GM21515 (cell line): Measurements from ENCODE around the gene BBS12.

Experiments
- ATAC-seq: cut with Tn5 transposase; IDR thresholded peaks from one replicate; pipeline ENCODE4 v1.9.1; 2021; ENCODE audit not compliant: unreplicated experiment

The BBS12 gene

DNA sequence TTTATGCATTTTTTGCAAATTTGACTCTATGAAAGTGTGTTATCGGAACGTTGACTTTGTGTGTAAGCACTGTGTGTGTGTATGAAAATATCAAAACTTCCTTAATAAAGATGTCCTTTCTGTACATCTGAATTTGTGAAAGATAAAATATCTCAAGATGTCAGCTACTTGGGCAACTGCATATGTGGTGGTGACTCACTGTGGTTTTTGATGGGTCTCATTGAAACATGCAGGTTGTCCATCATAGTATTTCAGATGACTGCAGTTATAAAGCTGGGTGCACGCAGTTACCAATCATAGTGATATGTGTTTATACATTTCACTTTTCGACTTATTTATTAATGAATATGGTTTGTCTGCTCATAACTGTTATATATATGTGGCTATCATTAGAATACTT lies 19.7 kb upstream of the BBS12 start:
- ATAC-seq = no peak

DNA sequence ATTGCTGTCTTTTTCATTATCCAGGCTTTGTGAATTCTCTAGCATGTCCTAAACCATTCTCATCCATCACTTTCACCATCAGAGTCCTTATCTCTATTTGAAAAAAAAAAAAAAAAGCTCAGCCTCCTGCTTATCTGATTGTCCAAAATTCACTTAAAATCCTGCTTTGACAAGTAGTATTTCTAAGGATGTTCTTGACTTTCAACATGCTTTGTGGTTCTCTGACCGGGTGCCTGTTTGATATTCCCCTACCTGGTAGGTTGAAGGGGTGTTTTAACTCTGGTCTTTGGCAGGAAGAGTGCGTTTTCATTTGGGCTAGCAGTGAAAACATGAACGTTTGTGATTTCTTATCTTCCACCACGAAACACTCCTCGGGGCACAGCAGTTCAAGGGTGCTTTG lies 17.3 kb upstream of the BBS12 start:
- ATAC-seq = no peak

DNA sequence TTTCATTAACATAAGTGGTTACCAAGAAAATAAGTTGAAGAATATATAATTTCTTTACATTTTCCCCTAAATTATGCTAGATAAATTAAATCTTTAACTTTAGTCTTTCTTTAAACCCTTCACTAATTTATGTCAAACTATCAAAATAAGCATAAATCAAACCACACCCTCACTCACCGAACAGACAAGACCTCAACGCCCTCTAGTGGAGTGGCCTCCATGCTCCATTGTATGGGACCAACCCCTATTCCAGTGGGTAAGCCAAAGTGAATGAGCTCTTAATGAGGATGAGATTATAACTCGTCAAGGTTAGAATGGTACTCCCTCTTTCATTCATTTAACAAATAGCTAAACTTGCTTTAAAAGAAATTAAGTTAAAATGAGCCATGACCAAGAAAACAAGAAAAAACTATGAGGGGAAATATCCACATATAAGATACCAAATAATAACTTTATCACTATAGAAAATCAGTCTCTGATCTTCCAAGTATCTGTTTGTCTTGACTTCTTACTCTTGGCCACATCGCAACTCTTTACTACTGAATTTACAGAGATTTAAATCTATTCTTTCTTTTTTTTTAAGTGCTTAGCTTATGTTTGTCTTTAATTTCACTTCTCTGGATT lies 15.6 kb upstream of the BBS12 start:
- ATAC-seq = peak; percentile 85

DNA sequence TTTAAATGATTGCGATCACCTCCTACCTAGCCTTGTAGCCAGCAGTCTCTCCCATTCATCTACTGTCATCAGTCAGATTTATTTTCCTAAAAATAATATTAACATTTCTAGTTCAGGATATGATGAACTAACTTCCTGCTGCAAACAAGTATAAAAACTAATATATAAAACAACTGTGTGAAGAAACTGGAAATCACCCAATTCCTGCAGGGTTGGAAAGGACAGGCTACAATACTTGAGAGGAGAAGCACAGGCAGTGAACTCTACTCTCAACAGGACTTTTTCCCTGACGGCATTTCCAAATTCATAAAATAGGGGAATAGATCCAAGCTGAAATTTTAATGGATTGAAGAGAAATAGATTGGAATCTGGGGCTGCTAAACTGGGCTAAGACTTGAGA lies 14.2 kb upstream of the BBS12 start:
- ATAC-seq = no peak

DNA sequence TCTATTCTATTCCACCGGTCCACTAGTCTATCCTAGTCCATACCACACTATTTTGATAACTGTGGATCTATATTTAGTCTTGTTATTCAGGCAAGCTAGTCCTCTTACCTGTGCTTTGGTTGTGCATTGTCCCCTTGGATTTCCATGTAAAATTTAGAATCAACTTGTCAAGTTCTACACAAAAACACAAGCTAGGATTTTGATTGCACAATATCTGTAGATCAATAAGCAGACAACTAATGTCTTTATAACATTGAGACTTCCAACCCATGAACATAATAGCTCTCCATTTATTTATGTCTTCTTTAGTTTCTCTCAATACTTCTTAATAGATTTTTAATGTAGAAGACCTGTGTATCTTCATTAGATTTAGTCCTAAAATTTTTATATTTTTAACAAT lies 10.2 kb upstream of the BBS12 start:
- ATAC-seq = no peak

DNA sequence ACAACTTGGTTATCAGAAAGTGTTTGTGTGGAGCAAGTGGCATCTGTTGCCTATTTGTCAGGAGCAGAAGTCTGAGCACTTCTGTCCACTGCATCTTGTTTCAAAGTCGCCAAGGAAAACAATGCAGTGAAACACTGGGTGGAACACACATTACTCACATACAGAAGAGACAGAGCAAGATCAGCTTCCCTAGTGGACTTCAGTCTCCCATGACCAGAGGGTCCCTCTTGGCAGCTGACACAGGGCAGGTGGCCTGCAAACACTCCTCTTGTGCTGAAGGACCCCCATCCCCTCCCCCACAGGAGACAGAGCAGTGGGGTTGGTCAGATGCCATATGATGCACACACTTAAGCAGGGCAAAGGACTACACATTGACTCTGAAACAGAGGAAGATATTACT lies 3.6 kb upstream of the BBS12 start:
- no peak for ATAC-seq

DNA sequence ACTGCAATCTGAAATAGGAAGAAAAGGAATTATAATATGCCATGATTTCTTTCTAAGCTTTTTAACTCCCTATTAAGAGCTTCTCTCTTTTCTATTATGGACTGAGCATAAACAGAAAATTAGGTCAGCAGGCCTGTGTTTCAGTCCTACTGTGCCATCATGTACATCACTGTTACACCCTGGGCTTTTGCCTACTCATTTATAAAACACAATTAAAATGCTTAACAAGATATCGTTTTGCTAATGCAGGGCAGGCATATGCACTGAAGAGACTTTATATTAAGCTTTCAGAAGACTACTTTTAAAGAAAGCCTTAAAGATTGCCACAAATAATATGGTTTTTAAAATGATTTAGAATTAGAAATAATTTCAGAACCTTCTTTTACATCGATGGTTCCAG lies 828 bp upstream of the BBS12 start:
- no peak for ATAC-seq

DNA sequence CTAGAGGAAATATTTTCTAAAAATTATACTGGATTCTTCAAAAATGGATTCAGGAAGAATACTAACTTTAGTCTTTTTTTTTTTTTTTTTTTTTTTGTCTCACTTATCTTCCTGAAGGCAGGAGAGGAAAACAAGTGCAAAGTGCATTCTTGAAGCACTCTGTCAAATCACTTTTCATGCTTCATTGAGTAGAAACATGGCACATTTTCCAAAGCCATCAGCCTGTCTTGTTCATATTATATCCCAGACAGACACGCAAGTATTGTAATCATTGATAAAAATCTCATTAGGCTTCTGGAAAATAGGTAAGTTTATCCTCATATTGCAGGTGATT lies 1.2 kb downstream of the BBS12 start:
- ATAC-seq = no peak

DNA sequence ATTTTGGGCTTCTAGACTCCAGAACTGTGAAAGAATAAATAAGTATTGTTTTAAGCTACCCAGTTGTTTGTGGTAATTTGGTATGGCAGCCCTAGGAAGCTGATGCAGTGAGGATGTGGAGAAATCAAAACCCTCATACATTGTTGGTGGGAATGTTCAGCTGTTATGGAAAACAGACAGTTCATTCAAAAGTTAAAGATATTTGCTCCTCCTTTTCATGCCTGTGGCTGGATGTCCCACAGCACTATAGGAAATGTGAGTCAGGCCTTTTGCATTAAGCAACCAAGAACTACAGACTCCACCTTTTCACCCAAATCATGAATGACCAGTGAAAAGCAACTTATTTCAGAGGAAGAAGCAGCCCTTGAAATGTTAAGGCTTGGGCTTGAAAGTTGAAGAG lies 6.7 kb downstream of the BBS12 start:
- no peak for ATAC-seq

DNA sequence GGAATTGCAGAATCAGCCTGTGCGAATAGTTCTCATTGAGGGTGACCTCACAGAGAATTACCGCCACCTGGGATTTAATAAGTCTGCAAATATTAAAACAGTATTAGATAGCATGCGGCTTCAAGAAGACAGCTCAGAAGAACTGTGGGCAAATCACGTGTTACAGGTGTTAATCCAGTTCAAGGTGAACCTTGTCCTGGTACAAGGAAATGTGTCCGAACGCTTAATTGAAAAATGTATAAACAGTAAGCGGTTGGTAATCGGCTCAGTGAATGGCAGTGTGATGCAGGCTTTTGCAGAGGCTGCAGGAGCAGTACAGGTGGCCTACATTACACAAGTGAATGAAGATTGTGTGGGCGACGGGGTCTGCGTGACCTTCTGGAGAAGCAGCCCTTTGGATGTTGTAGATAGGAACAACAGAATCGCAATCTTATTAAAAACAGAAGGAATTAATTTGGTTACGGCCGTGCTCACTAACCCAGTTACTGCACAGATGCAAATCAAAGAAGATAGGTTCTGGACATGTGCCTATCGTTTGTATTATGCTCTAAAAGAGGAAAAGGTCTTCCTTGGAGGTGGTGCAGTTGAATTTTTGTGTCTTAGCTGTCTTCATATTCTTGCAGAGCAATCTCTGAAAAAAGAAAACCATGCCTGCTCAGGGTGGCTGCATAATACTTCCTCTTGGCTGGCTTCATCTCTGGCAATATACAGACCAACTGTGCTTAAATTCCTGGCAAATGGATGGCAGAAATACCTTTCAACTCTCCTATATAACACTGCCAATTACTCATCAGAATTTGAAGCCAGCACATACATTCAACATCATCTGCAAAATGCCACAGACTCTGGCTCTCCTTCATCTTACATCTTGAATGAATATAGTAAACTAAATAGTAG lies 10.7 kb downstream of the BBS12 start:
- ATAC-seq = no peak

DNA sequence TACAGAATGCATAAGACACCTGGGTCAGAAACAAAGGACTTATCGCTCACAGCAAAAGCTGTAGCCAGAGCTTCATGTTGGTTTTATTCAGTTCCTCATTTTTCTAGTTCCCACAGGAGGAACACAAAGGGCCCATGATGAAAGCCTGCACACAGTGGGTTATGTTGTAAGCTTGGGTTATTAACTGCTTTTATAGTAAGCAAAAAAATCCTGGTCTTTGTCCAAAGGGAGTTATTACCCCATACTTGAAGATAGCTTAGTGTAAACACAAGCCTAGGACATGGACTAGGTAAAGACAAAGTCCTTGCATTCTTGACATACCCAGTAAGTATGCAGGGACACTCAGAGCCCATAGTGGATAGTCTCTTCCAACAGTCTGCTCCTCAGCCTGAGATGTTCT lies 11.7 kb downstream of the BBS12 start:
- ATAC-seq = no peak

DNA sequence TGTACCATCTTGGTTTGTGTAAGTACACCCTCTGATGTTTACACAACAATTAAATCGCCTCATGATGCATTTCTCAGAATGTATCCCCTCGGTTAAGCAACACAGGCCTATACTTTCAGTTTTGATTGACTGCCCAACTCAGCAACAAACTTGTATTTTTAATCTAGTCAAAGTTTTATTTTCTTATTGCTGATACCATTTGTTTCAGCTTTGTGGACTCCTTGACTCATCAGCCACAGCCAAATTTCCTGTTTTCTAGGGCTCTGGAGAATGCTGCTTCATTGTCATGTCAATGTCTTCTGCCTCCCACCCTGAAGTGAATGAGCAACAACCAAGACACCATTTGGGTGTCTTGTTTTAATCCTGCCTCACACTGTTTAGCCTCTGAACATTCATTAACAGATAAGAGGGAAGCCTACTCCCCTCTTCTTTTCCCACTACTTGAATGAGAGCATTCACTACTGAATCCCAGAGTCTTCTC lies 14.0 kb downstream of the BBS12 start:
- no peak for ATAC-seq

DNA sequence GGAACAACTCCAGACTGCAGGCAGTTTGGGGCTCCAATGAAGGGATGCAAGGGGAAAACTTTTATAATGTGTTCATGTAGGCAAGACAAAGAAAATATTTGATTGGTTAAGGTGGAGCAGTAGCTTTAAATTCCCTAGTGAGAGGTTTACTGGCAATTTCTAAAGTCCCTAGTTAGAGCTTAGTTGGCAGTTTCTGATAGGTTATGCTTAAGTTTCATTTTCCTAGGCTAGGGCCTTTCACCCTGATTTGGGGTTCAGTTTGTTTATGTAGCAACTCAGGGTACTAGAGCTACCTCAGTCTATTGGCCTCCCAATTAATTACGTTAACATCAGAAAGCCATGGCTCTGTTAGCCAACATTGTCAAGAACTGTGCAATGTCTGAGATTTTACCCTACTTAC lies 14.6 kb downstream of the BBS12 start:
- no peak for ATAC-seq

DNA sequence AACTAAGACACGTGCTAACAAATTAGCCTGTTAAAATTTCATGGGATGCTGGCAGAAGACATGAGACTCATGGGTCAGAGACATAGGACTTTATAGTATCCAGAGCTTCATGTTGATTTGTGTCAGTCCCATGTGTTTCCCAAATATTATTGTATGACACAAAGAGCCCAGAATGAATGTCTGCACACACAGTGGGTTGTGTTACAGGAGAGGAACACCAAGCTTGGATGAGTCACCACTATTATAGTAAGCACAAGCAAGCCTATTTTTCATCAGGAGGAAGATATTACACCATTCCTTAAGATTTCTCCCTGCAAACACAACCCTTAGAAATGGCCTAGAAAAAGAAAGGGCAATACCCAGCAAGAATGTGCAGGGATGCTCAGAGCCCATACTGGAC lies 15.4 kb downstream of the BBS12 start:
- ATAC-seq = no peak

DNA sequence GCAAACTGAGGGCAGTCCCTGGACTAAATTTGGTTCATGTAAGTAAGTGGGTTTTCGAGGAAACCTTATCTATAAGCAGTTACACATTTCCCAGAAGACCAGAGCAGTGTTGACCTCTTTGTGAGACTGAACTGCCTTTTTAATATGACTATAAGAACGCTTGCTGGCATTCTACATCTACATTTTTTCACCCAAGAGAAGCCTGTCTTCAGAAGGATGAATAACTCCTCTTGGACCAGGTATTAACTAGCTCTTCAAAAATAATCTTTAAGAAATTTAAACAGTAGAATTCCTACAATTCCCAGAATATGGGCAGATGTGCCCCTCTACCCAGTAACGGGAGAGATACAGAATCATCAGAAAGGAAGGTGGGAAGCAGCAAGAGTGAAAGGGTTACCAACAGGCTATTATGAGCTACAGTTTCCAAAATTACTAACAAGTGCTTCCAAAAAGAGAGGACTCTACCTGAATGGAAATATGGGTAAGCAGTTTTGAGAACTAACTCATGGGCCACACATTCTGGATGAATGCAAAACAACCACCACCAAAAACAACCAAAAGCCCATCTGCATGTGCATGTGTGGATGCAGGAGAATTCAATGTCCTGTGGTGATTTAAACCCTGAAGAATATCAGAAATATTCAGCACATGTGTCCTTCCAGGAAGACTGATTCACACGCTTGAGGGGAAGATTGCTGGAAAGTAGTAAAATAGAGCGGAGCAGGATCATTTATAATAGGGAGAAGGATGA lies 17.4 kb downstream of the BBS12 start:
- ATAC-seq = no peak

DNA sequence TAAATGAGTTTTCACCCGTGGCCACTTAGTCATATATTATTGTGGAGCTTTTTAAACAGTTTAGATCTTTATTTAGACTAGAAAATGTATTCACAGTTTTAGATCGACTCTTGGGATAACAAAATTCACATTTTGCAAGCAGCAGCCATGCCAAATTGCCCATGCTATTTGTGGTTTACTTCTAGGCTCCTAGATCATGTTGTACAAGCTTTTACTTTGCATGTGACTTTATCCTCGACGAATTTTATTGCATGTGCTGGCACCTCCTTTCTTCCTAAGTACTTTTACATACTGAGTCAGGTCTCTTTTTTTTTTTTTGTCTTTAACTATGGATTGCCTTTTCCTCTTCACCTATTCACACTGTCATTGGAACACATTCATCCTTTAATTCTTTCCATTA lies 23.2 kb downstream of the BBS12 start:
- ATAC-seq = no peak

DNA sequence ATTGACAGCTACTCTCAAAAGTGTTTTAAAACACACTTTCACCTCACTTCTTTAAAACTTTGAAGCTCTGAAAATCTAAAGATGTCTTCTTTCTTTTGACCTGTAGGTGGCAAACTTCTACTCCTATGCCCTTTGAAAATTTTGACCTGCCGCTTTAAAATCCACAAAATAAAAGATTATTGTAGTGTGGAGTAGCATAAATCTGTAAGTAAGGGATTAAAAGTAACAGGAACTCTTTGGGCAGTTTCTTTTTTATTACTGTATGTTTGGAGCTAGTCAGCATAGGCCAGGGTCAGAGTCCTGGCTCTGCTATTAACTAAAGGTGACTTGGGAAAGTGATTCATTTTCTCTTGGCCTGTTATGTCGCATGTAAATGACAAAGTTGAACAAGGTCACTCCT lies 25.5 kb downstream of the BBS12 start:
- ATAC-seq = peak; percentile 60

DNA sequence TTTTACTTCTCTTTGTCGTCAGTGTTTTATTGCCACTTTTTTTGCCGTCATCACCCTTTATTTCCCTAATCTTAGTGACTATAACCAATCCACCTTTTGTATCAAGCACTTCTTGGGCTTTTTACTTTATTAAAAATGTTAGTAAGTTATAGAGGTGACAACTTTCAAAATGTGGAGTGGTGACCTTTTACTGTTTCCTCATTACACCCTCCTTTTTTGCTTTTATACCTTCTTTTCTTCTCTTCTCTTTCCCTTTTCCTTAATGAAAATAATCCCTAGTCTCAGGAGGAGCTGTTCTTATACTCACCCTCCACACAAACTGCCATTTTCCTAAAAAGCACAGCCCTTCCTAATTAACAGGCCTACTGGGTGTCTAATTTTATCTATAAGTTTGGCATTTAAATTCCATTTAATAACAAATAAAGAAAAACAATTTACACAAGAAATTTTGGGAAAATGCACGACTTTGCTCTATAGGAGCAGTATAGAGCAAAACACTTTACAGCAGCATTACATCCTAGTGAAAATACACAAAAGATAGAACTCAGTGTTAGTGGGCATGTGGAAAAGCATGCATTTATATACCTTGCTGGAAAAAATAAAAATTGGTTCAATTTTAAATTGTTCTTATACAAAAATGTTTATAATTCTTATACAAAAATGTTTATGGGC lies 27.3 kb downstream of the BBS12 start:
- ATAC-seq = no peak

DNA sequence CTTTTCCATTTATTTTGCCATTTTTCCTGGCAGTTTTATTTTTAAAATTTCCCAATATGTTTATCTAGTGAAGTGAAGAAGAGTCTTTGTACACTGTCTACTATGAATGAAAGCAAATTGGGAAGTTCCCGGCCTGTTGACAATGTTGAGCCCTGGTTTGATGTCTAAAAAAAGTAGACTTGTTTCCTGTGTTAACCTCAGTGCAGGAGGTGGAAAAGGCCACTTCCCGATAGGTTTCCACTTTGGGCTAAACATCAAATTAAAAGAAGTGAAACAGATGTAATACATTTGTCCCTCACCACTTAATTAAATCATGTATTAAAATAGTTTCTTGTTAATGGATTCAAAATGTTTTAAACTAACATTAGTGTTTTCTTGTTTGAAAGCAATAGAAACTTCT lies 30.0 kb downstream of the BBS12 start:
- ATAC-seq = no peak

DNA sequence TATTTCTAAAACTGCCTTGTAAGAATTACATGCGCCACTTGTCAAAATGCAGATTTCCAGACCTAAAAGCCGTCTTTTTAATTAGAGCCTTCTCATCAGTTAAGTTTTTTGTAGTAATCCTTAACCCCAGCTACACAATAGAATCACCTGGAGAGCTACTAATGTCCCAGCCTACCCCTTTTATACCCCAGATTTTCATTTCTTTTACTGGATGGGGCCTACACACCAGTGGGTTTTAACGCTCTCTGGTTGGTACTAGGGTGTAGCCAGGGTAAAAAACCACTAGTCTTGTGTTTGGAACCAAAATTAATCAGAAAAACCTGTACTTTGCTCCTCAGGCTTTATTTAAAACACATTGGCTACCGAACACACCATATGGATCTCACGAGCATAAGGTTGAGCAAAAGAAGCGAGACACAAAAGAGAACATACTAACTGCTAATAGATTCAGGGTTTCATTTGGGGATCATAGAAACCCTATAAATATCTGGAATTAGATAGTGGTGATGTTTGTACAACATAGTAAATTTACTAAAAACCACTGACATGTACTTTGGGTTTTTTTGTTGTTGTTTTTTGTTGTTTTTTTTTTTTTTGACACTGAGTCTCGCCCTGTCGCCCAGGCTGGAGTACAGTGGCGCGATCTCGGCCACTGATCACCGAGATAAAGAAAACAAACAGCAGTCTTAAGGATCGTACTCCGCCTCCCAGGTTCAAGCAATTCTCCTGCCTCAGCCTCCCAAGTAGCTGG lies 30.6 kb downstream of the BBS12 start:
- no peak for ATAC-seq
